AG08395 (cell line): ENCODE results near the gene RERE.
A peak's percentile ranks its signal among the peaks of the same experiment; 100 is the strongest.

Source experiments
- DNase-seq: peaks from one replicate; pipeline ENCODE4 v3.0.0; 2012; ENCODE audit warnings: mixed read lengths, low spot score

Gene RERE

DNA sequence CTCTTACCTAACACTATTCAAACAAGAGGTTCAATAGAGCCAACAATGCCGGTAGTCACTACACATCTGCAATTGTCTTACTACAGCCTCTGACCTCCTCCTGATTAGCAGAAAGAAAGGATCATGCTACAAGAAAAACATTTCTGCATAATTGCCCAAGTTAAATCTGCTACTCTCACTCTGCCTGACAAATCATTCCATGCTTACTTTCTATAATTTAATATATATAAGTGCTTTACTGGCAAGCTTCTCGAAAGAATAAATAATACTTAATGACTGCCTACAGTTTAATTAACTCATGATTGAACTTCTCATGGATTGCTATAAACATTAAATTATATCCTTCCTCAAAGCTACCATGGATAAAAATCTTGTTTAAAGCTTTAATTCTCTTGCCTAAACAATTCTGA lies 343.5 kb downstream of the RERE start:
- no peak for DNase-seq

DNA sequence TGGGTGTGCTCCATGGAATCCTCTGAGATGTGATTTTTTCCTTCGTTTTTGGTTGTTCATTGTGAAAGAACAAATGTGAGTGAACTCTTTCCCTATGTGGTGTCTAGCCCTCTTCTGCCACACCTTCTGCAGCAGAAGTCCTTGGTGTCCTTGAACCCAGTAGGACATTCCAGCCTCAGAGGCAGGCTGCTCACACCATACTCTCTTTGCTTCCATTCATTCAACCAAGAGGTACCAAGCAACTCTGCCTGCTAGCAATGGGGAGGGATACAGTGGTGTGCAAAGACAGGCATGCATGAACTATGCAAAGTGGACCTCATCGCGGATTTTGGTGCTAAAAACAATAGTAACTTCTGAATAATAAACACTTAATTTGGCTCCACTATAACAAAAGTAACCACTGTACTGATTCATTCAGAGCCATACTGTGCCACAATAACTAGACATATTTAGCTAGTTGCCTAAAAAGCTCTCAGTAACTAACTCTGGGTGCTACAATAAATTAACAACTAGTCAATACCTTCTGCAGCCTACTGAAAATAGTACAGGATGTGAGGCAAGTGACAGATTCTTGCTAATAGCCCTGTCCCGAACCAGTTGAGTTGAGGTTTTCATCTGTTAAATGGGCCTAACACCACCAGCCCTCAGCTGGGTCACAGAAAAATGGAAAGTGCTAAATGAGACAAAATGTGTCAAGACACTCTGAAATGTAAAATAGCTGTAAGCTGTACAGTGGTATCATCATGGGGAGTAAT lies 344.1 kb downstream of the RERE start:
- DNase-seq = no peak

DNA sequence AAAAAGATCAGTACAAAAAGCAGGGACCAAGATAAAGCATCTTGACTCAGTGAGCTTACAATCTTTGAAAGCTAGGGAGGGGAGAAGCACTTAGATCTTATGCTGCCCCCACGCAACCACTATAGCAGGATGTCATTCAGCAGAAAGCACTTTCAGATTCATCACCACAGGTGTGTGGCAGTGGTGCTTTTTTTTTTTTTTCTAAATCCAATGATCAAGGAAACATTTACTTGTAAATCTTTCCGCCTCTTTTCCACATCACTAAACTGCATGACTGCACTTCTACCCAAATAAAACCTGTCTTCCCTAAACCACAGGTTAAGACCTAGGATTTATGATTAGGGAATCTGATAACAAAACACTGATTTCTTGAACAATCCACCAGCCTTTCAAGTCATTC lies 344.8 kb downstream of the RERE start:
- DNase-seq = no peak

DNA sequence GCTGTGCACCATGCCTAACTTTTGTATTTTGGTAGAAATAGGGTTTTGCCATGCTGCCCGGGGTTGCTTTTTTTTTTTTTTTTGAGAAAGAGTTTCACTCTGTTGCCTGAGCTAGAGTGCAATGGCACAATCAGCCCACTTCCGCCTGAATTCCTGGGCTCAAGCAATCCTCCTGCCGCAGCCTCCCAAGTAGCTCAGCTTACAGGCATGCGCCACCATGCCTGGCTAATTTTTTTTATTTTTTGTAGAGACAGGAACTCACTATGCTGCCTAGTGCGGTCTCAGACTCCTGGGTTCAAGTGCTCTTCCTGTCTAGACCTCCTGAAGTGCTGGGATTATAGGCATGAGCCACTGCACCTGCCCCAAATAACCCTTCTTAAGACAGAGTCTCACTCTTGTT lies 346.0 kb downstream of the RERE start:
- no peak for DNase-seq

DNA sequence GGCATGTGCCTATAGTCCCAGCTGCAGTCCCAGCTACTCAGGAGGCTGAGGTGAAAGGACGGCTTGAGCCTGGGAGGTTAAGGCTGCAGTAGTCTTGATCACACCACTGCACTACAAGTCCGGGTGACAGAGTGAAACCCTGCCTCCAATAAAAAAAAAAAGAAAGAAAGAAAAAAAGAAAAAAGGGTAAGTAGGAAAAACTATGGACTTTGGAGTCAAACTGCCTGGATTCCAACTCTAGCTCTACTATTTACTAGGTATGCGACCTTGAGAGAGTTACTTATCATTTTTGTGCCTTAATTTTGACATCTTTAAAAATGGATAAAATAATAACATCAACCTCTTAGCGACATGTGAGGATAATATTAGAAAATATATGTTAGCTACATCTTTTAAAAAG lies 348.7 kb downstream of the RERE start:
- no peak for DNase-seq

DNA sequence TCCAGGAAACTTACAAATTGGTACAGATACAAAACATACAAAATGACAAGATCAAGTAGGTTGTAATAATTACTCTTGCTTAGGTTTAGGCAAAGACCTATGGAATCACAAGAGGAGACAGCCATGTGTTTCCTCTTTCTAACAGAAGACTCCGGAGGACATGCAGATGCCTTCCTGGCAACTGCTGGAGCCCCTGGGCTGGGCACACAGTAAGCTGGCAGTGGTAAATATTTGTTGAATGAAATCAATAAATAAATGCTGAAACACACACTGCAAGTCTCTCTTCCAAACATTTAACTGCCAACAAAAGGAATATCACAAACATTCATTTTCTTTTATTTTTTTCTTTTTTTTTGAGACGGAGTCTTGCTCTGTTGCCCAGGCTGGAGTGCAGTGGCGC lies 350.1 kb downstream of the RERE start:
- no peak for DNase-seq

DNA sequence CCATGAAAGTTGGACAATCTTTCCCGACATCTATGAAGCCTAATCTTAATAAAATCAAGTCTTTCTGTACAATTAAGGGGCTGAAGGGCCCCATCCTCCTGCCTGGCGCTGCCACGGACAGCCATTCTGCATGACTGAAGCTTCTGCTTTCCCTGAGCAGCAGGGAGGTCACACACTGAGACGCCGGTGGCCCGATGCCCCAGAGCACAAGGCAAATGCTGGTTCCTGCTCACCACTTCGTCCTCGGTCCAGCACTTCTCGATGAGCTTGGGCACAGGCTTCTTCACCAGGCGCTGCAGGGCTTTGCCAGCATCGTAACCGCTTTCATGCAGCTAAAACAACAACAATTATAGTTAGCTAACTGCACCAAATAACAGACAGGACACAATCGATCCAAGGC lies 351.7 kb downstream of the RERE start:
- DNase-seq = no peak

DNA sequence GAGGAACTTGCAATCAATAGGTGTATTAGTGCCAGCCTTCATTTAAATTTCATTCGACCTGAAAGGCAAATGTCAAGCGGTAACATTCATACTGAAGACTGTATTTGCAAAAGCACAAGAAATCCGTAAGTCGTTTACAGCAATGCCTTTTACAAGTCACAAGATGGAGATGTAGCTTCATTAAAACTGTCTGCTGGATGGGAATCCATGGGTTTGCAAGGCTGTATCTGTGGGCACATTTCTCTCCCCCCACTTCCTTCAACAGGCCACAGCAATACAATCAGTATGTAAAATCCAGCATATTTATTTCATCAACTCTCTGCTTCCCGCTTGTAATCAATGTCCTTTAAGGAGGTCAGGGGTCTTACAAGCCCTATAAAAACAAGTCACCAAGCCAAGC lies 352.4 kb downstream of the RERE start:
- peak; percentile 22 for DNase-seq

DNA sequence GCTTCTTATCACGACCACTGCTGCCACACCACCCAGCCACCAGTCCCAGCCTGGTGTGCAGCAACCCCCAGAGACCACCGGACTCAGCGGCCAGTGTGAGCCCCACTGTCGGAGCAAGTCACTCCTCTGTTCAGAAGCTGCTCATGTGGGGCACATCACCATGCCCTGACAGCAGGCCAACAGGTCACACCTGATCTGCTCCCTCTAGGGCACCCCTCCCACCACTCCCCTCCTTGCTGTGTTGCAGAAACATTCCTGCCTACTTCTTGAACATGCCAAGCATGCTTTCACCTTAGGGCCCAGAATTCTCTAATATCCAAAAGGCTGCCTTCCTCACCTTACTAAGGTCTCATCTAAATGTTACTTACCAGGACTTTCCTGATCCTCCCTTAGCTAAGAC lies 353.1 kb downstream of the RERE start:
- DNase-seq = no peak

DNA sequence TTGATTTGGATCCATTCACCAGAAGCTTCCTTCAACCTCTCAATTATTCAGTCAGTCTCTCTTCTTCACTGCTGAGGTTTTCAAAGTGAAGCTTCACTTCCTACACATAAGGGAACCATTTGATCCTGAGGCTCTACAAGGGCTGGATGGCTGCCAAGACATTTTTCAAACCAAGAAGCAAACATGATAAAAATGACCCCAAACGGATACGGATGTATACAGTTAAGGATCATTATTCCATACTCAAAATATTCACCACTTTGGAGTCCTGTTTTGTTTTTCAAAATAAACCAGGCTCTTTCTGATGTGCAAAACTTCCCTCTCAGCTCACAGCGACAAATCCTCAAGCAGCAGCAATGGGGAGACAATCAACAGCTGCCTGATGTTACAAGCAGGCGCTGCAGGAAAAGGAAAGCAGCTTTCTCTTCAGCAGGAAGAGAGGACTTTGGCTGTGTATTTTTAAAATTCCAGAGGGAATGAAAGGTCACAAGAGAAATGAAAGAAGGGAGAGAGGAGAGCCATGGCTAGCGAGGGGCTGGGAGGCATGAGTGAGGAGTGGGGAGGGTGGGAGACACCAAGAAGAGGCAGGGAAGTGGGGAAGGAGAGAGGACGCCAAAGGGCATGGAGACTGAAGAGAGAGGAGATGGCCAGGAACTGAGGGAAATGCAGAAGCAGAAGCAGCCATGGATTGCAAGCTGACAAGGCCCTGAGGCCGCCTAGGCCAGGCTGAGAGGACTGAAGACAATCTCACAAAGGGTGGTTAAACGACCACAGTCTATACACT lies 354.1 kb downstream of the RERE start:
- peak; percentile 48 for DNase-seq

DNA sequence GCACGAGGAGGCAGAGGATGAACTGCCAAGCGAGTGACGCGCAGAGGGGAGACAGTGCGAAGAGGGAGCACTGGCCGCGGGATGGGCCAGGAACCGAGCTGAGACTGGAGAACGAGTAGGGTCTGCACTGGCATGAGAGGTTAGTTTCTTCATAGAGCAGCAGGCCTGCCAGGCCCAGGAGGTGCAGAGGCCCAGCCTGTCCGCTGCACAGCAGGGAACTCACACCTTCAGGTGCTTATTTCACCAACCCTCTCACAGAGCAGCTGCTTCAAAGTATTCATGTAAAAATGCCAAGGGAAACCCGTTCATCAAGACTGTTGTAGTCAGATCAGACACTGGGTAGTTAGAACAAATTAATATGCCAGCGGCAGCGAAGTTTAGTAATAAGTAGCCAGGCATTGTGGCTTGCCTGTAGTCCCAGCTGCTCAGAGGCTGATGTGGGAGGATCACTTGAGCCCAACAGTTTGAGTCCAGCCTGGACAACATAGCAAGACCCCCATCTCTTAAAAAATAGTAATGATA lies 355.0 kb downstream of the RERE start:
- DNase-seq = no peak

DNA sequence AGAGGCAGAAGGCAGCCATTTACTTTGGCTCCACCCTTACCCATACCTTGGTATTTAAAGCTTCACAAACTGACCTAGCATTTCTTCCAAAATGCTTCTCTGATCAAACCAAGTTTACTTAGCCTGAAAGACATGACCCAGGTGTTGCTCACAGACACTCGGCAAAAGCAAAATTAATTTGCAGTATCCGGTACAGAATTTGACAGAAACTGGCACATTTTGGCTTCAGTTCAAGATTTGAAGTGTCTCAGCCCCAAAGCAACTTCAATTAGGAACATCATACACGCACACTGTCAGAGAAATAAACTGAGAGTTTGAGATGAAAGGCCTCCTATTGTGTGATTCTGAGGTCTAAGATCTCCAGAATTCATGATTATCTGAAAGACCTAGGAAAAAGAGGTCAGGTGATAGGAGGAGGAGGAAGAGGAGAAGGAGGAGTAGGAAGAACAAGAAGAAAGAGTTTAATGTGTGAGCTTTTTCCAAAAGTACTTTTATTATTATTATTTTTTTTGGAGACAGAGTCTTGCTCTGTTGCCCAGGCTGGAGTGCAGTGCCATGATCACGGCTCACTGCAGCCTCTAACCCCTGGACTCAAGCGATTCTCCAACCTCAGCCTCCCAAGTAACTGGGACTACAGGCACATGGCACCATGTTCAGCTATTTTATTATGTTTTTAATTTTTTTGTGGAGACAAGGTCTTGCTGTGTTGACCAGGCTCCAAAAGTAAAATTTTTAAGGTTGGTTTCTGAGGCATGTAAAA lies 355.9 kb downstream of the RERE start:
- DNase-seq = no peak

DNA sequence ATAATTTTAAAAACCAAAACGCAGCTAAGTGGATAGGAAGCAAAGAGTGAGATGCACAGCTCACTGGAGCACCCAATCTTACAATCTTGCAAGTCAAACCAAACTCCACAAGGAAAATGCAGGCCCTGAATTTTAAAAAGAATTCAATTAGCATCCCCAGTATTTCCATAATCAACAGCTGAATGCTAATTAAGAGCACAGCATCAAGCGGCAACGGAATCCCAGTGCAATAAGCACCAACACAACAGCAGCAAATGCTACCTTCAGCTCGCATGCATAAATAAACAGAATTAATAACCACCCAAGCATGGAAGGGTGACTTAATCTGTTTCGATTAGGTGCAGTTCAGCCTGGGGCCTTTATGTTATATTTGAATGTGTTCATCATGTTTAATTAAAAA lies 356.7 kb downstream of the RERE start:
- DNase-seq = no peak

DNA sequence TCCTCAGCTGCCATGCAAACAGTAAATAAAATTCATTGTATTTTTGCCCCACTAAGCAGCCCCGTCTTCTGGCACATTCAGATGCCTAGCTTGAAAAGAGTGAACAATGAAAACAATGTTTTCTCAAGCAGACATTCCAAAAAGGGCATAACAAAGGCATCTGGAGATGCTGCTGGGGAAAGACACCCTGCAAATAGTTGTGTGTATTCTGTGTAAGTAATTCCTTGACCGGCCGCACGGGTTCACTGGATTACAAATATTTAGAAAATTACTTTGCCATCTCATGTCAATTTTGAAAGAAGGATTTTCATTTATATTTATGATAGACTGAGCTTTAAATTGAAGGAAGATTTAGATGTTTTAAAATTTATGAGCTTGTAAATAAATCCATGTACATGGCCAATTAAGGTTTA lies 357.3 kb downstream of the RERE start:
- peak; percentile 64 for DNase-seq

DNA sequence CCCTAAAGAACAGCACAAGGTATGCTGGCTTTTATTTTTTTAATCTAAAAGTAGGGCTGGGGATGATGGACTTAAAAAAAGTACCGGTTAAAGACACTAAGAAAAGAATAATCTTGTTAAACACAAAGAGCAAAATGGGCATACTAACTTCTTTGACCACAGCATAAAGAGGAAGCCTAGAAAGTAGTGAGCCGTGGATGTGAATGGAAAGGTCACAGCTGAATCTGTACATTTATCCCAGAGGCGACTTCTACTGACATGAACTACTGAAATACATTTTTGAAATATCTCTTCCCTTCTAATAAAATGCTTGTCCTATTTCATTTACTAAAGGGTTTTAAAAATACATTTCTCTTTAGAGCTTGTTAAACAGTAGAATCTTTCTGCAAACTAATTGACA lies 358.8 kb downstream of the RERE start:
- no peak for DNase-seq

DNA sequence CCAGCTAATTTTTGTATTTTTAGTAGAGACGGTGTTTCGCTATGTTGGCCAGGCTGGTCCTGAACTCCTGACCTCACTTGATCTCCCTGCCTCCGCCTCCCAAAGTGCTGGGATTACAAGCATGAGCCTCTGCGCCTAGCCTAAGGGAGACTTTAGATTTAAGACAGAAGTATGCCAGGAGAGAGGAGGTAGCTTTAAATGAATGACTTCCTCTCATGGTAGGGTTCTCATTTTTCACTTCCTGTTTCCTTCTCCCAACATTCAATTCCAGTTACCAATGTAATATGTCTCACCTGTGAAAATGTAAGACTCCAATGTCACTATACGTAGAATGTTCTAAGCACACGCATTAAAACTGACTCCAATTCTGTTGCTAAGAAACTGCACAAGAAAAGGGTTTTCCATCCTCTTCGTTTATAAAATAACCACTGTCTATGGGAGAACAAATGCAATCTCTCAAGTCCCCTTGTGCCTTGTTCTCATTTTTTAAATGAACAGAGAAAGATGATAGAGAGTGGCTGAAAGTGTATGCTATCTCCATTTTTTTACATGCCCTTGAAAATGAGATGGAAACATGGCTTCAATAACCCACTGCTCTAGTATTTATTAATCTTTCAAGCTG lies 359.6 kb downstream of the RERE start:
- DNase-seq = no peak

DNA sequence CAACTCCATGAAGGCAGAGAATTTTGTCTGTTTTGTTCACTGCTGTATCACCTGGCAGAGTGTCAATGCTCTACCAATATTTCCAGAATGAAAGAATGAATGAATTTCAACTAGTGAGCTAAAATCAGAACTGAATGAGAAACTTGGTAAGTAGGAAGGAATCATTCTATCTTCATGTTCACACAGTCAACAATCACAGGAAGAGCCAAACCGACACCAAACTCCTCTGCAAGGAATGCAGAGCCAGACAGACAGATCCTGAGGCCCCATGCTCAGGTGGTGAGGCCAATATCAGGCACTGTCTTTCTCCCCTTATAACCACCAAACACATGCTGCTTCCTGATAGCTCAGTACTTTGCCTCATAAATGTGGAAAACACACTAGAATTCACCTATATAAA lies 360.4 kb downstream of the RERE start:
- no peak for DNase-seq

DNA sequence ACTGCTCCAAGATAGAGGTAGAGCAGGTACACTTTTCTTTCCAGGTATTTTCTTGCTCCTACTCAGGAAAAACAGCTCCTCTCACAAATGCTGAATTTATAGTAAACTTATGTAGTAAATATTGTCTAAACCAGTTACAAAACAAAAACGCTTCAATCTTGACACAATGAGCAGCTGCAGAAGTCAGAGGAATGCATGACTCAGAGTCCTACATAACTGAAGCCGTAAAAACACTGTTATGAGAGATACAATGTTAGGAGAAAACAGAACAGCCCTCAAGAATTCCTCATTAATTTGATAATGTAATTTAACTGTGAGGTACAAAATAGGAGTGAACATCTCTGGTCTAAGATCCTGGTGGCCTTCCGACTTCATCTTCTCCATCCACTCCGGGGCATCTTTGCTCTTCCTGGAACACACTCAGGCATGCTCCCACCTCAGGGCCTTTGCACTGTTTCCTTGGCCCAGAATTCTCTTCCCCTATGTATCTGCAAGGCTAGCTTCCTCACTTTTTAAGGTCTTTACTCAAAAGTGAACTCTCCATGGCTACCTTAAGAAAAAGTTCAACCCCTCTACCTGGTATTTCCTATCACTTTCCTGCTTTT lies 361.0 kb downstream of the RERE start:
- DNase-seq = peak; percentile 77

DNA sequence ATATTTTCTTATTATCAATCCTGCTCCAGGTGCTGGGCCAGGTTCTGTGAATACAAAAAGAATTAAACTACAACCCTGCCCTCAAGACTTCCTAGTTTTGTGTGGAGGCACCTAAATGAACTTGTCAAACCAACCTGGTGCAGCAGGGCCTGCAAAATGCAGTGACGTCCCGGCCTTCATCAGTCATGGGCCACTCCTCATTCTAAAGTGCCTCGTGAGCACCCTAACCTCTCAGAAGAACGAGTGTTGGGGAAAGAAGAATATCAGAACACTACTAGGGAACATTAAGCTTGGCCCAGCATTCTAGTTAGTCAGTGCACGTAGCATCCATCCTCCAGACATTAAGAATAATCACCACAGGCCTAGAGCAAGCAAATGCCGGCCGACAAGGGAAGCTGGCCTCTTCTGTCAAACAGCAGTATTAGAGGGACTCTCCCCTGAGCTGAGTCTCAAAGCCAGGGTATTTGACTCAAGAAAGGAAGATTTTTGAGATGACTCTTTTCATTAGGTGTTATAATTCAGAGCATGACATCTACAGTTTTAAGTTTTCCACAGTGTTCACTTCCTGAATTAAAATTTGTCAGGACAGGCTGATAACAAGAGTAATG lies 361.6 kb downstream of the RERE start:
- DNase-seq = no peak

DNA sequence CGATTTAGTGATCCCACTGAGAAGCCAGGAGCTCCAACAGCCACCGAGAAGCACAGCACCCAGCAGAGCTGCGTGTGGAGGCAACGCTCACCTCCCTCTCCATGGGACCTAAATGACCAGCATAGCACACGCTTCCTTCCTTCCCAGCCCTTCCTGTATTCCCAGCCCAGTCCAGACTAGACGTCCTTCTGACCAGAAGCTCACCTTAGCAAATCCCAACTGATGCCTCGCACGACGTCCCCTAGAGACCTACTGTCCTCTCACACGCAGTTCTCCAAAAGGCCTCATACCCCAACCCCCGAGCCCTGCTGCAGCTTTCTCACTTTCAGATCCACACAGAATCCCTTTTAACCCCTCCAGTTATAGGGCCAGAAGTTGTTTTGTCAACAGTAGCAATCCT lies 367.1 kb downstream of the RERE start:
- DNase-seq = no peak

DNA sequence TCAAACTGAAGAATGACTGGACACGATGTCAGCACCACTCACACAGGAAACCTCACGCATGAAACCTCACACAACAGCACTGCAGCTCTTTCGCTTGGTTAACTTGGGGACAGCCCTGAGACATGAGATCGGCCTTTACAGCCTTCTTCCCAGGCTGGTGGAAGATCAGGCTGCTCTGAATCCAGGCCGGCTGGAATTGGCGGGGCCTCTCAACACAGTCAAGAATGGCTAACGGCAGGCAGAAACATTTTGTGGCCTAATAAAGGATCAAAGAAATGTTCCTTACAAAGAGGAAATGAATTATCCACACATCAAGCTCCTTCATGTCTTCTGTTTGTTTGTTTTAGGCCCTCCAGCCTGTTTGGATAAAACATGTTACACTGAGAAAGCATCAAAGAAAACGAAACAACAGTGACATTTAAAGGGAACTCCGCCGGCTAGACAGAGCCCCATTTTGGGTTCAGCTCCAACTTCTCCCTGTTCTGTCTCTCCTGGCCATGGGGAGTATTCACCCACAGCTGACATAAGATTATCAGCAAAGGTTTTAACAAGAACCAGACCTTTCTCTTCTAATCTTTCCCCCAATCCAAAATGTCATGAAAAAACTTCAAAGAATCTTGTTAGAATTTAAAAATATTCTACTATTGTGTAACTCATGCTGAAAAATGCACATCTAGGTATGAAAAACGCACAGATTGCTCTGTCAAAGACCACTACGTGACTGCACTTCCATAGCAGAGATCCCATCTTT lies 368.4 kb downstream of the RERE start:
- peak; percentile 72 for DNase-seq
